Neural progenitor cell (in vitro differentiated cells): Measurements from ENCODE around the gene KIAA1549. TPM values are rescaled to one million over a fixed set of nuclear protein-coding genes. Genes with fewer than 3 reads are reported as not detected.
"Not testable (repeated sequence)": the region's sequence is repeated elsewhere in the genome, so short reads cannot be mapped to it uniquely, and the experiment has no call there.

Source experiments
- DNase-seq: peaks from one replicate; pipeline ENCODE4 v3.0.0-alpha.2; 2016; ENCODE audit warnings: low spot score
- H2AFZ ChIP-seq: fragments of 200-600 bp; sonication (generic); replicated peaks from 2 replicates; pipeline ENCODE4 v1.6.1; 2016; ENCODE audit warnings: antibody characterized with exemption
- H3F3A ChIP-seq: fragments of 200-600 bp; sonication (generic); 2 replicates; pipeline ENCODE4 v1.6.1; 2016; ENCODE audit warnings: antibody characterized with exemption, low read depth
- H3K27ac ChIP-seq: fragments of 200-600 bp; sonication (generic); 2 replicates; pipeline ENCODE4 v1.5.1; 2016; ENCODE audit warnings: mild to moderate bottlenecking
- H3K27me3 ChIP-seq: fragments of 200-600 bp; sonication (generic); 2 replicates; pipeline ENCODE4 v1.6.1; 2016; ENCODE audit warnings: mild to moderate bottlenecking, moderate library complexity
- H3K36me3 ChIP-seq: fragments of 200-600 bp; sonication (generic); 2 replicates; pipeline ENCODE4 v1.5.1; 2016
- H3K4me1 ChIP-seq: fragments of 200-600 bp; sonication (generic); 2 replicates; pipeline ENCODE4 v1.6.1; 2016; ENCODE audit warnings: mixed run types
- H3K4me2 ChIP-seq: fragments of 200-600 bp; sonication (generic); 2 replicates; pipeline ENCODE4 v1.6.1; 2016
- H3K4me3 ChIP-seq: fragments of 200-600 bp; sonication (generic); 2 replicates; pipeline ENCODE4 v1.5.1; 2016
- H3K79me2 ChIP-seq: fragments of 200-600 bp; sonication (generic); 2 replicates; pipeline ENCODE4 v1.6.1; 2016; ENCODE audit warnings: low read depth
- H3K9ac ChIP-seq: fragments of 200-600 bp; sonication (generic); 2 replicates; pipeline ENCODE4 v1.6.1; 2016
- H3K9me3 ChIP-seq: fragments of 200-600 bp; sonication (generic); 2 replicates; pipeline ENCODE4 v1.5.1; 2016; ENCODE audit warnings: low read depth
- H4K20me1 ChIP-seq: fragments of 200-600 bp; sonication (generic); 2 replicates; pipeline ENCODE4 v1.6.1; 2016; ENCODE audit warnings: low read depth
- H3K27ac Mint-ChIP-seq: 3 replicates; pipeline ENCODE4 v1.8.0; 2021; ENCODE audit warnings: mixed read lengths
- H3K27me3 Mint-ChIP-seq: 2 replicates; pipeline ENCODE4 v1.8.0; 2022; ENCODE audit warnings: low read depth, mild to moderate bottlenecking, inconsistent platforms, moderate library complexity, mixed read lengths; ENCODE audit not compliant: insufficient read depth
- H3K36me3 Mint-ChIP-seq: 3 replicates; pipeline ENCODE4 v1.8.0; 2021; ENCODE audit warnings: mixed read lengths
- H3K4me1 Mint-ChIP-seq: 3 replicates; pipeline ENCODE4 v1.8.0; 2021; ENCODE audit warnings: mixed read lengths
- H3K4me3 Mint-ChIP-seq: 3 replicates; pipeline ENCODE4 v1.8.0; 2021; ENCODE audit warnings: mild to moderate bottlenecking, moderate library complexity, mixed read lengths
- H3K9me3 Mint-ChIP-seq: 3 replicates; pipeline ENCODE4 v1.8.0; 2020; ENCODE audit warnings: mixed read lengths
- CTCF ChIP-seq: fragments of 200-600 bp; sonication (generic); IDR thresholded peaks from 2 replicates; pipeline ENCODE4 v1.5.1; 2017; ENCODE audit warnings: antibody characterized with exemption, mild to moderate bottlenecking
- EZH2 ChIP-seq: fragments of 200-600 bp; sonication (generic); IDR thresholded peaks from 2 replicates; pipeline ENCODE4 v1.6.1; 2017; ENCODE audit warnings: antibody characterized with exemption, mild to moderate bottlenecking, moderate library complexity
- EZH2phosphoT487 ChIP-seq: fragments of 200-600 bp; sonication (generic); IDR thresholded peaks from 2 replicates; pipeline ENCODE4 v1.6.1; 2017; ENCODE audit warnings: antibody characterized with exemption
- total RNA-seq: library from RNA; depleted of rRNA; stranded (reverse); fragments of >200 nt; gene quantifications from 2 replicates; pipeline ENCODE4 v1.2.3, GENCODE V29; 2015; ENCODE audit warnings: low replicate concordance

The KIAA1549 gene
- total RNA-seq, 1 donor from 2014 or later: 4.8 TPM

- H3K4me2 ChIP-seq: no peak overlapping the region
- no peak overlapping the region for H3K9ac ChIP-seq
- H3K36me3 Mint-ChIP-seq: no peaks in the 10 kb centered on the region
- no peak overlapping the region for H3K27ac ChIP-seq
- H3K4me3 ChIP-seq: no peak overlapping the region
- no peaks in the 10 kb centered on the region for H3F3A ChIP-seq
- peaks cover 8% of the 10 kb centered on the region for H3K27me3 ChIP-seq
- H3K9me3 Mint-ChIP-seq: no peaks in the 10 kb centered on the region
- H3K27me3 Mint-ChIP-seq: peaks cover 5% of the 10 kb centered on the region
- no peaks in the 10 kb centered on the region for H3K79me2 ChIP-seq
- no peaks in the 10 kb centered on the region for H3K9me3 ChIP-seq
- peaks cover 11% of the 10 kb centered on the region for H3K4me1 Mint-ChIP-seq
- DNase-seq: no peak
- H3K4me3 Mint-ChIP-seq: peak overlapping the region; percentile 55
- H3K4me1 ChIP-seq: no peaks in the 10 kb centered on the region
- TF ChIP-seq EZH2phosphoT487 (no peak), CTCF (no peak), EZH2 (no peak)
- no peaks in the 10 kb centered on the region for H4K20me1 ChIP-seq
- no peak overlapping the region for H3K27ac Mint-ChIP-seq
- peak overlapping the region; percentile 37 for H2AFZ ChIP-seq
- no peaks in the 10 kb centered on the region for H3K36me3 ChIP-seq
Observed at GRCh38 chr7:138798836-138799235, 182.4 kb downstream of the KIAA1549 start.

- H3K4me1 Mint-ChIP-seq: peaks cover 11% of the 10 kb centered on the region
- H2AFZ ChIP-seq: peak within 1 kb of the TSS; percentile 93
- peak; percentile 56 for DNase-seq
- H3K4me3 Mint-ChIP-seq: peak within 1 kb of the TSS; percentile 55
- no peaks in the 10 kb centered on the region for H3K36me3 ChIP-seq
- H3K9ac ChIP-seq: no peak within 1 kb of the TSS
- H4K20me1 ChIP-seq: no peaks in the 10 kb centered on the region
- H3K27me3 ChIP-seq: peaks cover 8% of the 10 kb centered on the region
- no peaks in the 10 kb centered on the region for H3F3A ChIP-seq
- peak within 1 kb of the TSS; percentile 71 for H3K4me2 ChIP-seq
- H3K4me3 ChIP-seq: peak within 1 kb of the TSS; percentile 34
- no peaks in the 10 kb centered on the region for H3K4me1 ChIP-seq
- H3K9me3 Mint-ChIP-seq: no peaks in the 10 kb centered on the region
- no peak within 1 kb of the TSS for H3K27ac ChIP-seq
- TF ChIP-seq CTCF: no peak
- no peak for TF ChIP-seq EZH2phosphoT487
- no peak for TF ChIP-seq EZH2
- peaks cover 5% of the 10 kb centered on the region for H3K27me3 Mint-ChIP-seq
- no peaks in the 10 kb centered on the region for H3K9me3 ChIP-seq
- H3K79me2 ChIP-seq: no peaks in the 10 kb centered on the region
- no peak within 1 kb of the TSS for H3K27ac Mint-ChIP-seq
- no peaks in the 10 kb centered on the region for H3K36me3 Mint-ChIP-seq
Observed at GRCh38 chr7:138797715-138798320, 183.4 kb downstream of the KIAA1549 start, which contains the start of the genes ATP6V0A4 and TMEM213. Gene ATP6V0A4 (minus strand): TSS chr7:138798196. CDS start chr7:138771247, 26,949 bp downstream. Gene TMEM213 (plus strand): TSS chr7:138797994. CDS start chr7:138798105, 111 bp downstream.

GRCh38 chr7:138797046-138797445 is 184.1 kb downstream of the KIAA1549 start:
- not testable (repeated sequence) for H3K27me3 Mint-ChIP-seq, H3K9me3 ChIP-seq, H3K9ac ChIP-seq, H3K27ac Mint-ChIP-seq, H3K79me2 ChIP-seq, H3K4me3 Mint-ChIP-seq, H3K27me3 ChIP-seq, DNase-seq, H3K4me1 ChIP-seq, H3K27ac ChIP-seq, H3K36me3 ChIP-seq, H2AFZ ChIP-seq, H4K20me1 ChIP-seq, H3K9me3 Mint-ChIP-seq, H3F3A ChIP-seq, H3K36me3 Mint-ChIP-seq, H3K4me2 ChIP-seq, H3K4me3 ChIP-seq
- peak; percentile 28 for TF ChIP-seq CTCF
- peaks cover 11% of the 10 kb centered on the region for H3K4me1 Mint-ChIP-seq
